HepG2 (cell line): ENCODE measurements around the gene UBE2R2. TPM values are rescaled to one million over a fixed set of nuclear protein-coding genes. Genes with fewer than 3 reads are reported as not detected.
"Not testable (repeated sequence)": the region's sequence is repeated elsewhere in the genome, so short reads cannot be mapped to it uniquely, and the experiment has no call there.

Source experiments
- ATAC-seq: fragments of 200-7000 bp; cut with Tn5 transposase; 3 replicates; pipeline ENCODE4 v1.9.1; 2020; ENCODE audit warnings: mild to moderate bottlenecking, moderate library complexity
- BruUV-seq: library from RNA; stranded (reverse); fragments of 400-500 nt; replicated peaks from 2 replicates; lab custom pipeline; 2021; lab: Mats Ljungman, UMichigan
- CTCF ChIA-PET: fragments of 300-600 bp; formaldehyde crosslinking; extraction: SDS; loops from one replicate; lab custom pipeline; 2021; ENCODE audit warnings: low total read pairs, inconsistent platforms, low intra/inter-chr PET ratio; lab: Yijun Ruan, JAX
- POLR2A ChIA-PET: fragments of 350-600 bp; sonication (Branson Sonifier 250); formaldehyde crosslinking; loops from one replicate; lab custom pipeline; 2020; ENCODE audit warnings: antibody characterized with exemption, inconsistent platforms; lab: Yijun Ruan, JAX
- DNase-seq: peaks from one replicate; pipeline ENCODE4 v3.0.0-alpha.2; 2015; ENCODE audit warnings: low spot score
- FAIRE-seq: peaks from 3 replicates; lab custom pipeline; 2011; peaks lifted over from hg19 to GRCh38; lab: Jason Lieb, UNC
- H2AFZ ChIP-seq: one replicate; pipeline ENCODE4 v1.6.1; 2011; ENCODE audit warnings: low read length, inconsistent platforms
- H3K27ac ChIP-seq: fragments of 300-600 bp; 3 replicates; pipeline ENCODE4 v1.8.0; 2011; ENCODE audit warnings: mixed run types, mild to moderate bottlenecking, mixed read lengths, low read length, inconsistent platforms; ENCODE audit not compliant: insufficient read depth; ENCODE audit errors: extremely low read length
- H3K27me3 ChIP-seq, 2 experiments: fragments of 200-600 bp in 1 of 2; 2 replicates in 1 of 2; 3 replicates in 1 of 2; pipeline versions ENCODE4 v1.6.0 to v1.8.0; 2011; ENCODE audit warnings: low read length in 2 of 2, mild to moderate bottlenecking in 2 of 2, moderate library complexity in 2 of 2, inconsistent platforms in 1 of 2; ENCODE audit not compliant: insufficient read depth in 2 of 2, control insufficient read depth in 1 of 2
- H3K36me3 ChIP-seq, 2 experiments: fragments of 200-600 bp in 1 of 2; replicated peaks in 1 of 2; 2 replicates in 1 of 2; 3 replicates in 1 of 2; pipeline versions ENCODE4 v1.5.1 to v1.8.0; 2011; ENCODE audit warnings: low read length in 2 of 2, inconsistent platforms in 1 of 2; ENCODE audit not compliant: insufficient read depth in 2 of 2, control insufficient read depth in 1 of 2
- H3K4me1 ChIP-seq: 2 replicates; pipeline ENCODE4 v1.5.1; 2012; ENCODE audit warnings: low read length, inconsistent platforms; ENCODE audit not compliant: insufficient read depth
- H3K4me2 ChIP-seq: 2 replicates; pipeline ENCODE4 v1.6.0; 2011; ENCODE audit warnings: low read depth, low read length, inconsistent platforms
- H3K4me3 ChIP-seq, 3 experiments: fragments of 200-600 bp in 1 of 3; sonication (generic), shearing (Covaris generic) in 1 of 3; replicated peaks in 1 of 3; 2 replicates each; pipeline ENCODE4 v1.5.1; 2011 to 2016; ENCODE audit warnings: low read length in 3 of 3, inconsistent platforms in 2 of 3, low read depth in 2 of 3, mild to moderate bottlenecking in 2 of 3, control low read depth in 1 of 3, mixed read lengths in 1 of 3; ENCODE audit not compliant: insufficient read depth in 1 of 3
- H3K79me2 ChIP-seq: one replicate; pipeline ENCODE4 v1.6.1; 2011; ENCODE audit warnings: low read length, inconsistent platforms; ENCODE audit not compliant: insufficient read depth
- H3K9ac ChIP-seq: 2 replicates; pipeline ENCODE4 v1.6.0; 2011; ENCODE audit warnings: mild to moderate bottlenecking, low read depth, low read length, inconsistent platforms; ENCODE audit not compliant: insufficient read depth
- H3K9me3 ChIP-seq: 2 replicates; pipeline ENCODE4 v1.5.1; 2012; ENCODE audit warnings: mild to moderate bottlenecking, low read length
- H4K20me1 ChIP-seq: 2 replicates; pipeline ENCODE4 v1.6.0; 2011; ENCODE audit warnings: inconsistent platforms, mild to moderate bottlenecking, low read length, moderate library complexity; ENCODE audit not compliant: insufficient read depth
- DNMT1 ChIP-seq: sonication (generic); formaldehyde crosslinking; IDR thresholded peaks from 2 replicates; pipeline ENCODE4 v1.5.1; 2020; ENCODE audit warnings: mild to moderate bottlenecking, missing genetic modification reagents
- SAP130 ChIP-seq: IDR thresholded peaks from 2 replicates; pipeline ENCODE4 v1.6.1; 2016; ENCODE audit warnings: low read depth
- SKIL ChIP-seq: sonication (generic); formaldehyde crosslinking; IDR thresholded peaks from 2 replicates; pipeline ENCODE4 v1.8.0; 2022; ENCODE audit warnings: missing genetic modification reagents, mild to moderate bottlenecking, moderate library complexity, borderline replicate concordance
- ZKSCAN5 ChIP-seq: sonication (generic); formaldehyde crosslinking; IDR thresholded peaks from 2 replicates; pipeline ENCODE4 v1.5.1; 2020; ENCODE audit warnings: mild to moderate bottlenecking, missing genetic modification reagents
- ZNF557 ChIP-seq: sonication (generic); formaldehyde crosslinking; IDR thresholded peaks from 2 replicates; pipeline ENCODE4 v1.4.0; 2020; ENCODE audit warnings: missing genetic modification reagents
- WGBS: methylation state at CpG from one replicate; pipeline ENCODE4 v1.1.6; 2017; ENCODE audit warnings: low lambda C conversion rate; 5-methylcytosine and 5-hydroxymethylcytosine counted together
- in situ Hi-C: cut with HindIII; loops from 2 replicates; pipeline ENCODE4 v1.10.0; 2017; ENCODE audit warnings: low pct_unique_long_range_greater_than_20kb; ENCODE audit not compliant: extremely low pct_ligation_motif_present
- intact Hi-C: fragments of 100-400 bp; cut with micrococcal nuclease; formaldehyde crosslinking; loops from one replicate; pipeline ENCODE4 v1.10.0; 2022; ENCODE audit not compliant: unreplicated experiment
- polyA plus RNA-seq, 8 experiments: library from polyadenylated mRNA; depleted of rRNA in 3 of 8; stranded (reverse) in 7 of 8; unstranded in 1 of 8; fragments of >200 nt; fragmentation: Illumina TruSeq in 4 of 8; extraction: Trizol in 4 of 8; gene quantifications; 2 replicates each; pipeline versions ENCODE4 v1.2.1 to v1.2.3, GENCODE V29; 2011 to 2016; ENCODE audit warnings: low read depth in 4 of 8, missing spikeins in 1 of 8, mixed read lengths in 1 of 8; ENCODE audit not compliant: insufficient read depth in 1 of 8
- total RNA-seq, 5 experiments: library from RNA; depleted of rRNA; stranded (reverse); fragments of >200 nt; fragmentation: Illumina TruSeq; extraction: Trizol; gene quantifications; 2 replicates each; pipeline ENCODE4 v1.2.3, GENCODE V29; 2016; ENCODE audit warnings: low read depth in 1 of 5
- TF ChIP-seq, protein P1 (sequence below): IDR thresholded peaks from 2 replicates; pipeline ENCODE4 v1.6.1; 2012; ENCODE audit warnings: low read depth, low read length, improper control_type of control experiment

Gene UBE2R2
- total and polyA plus RNA-seq, 2 of the 13 experiments (the other 11 are each of a cell fraction or from before 2014, with no cell fraction given) = 14.8 to 20.9 TPM

- no peak for TF ChIP-seq SKIL (CRISPR knock-in tag)
- no peak for TF ChIP-seq SAP130 (CRISPR knock-in tag)
- no peak for TF ChIP-seq DNMT1 (CRISPR knock-in tag)
- TF ChIP-seq ZKSCAN5 (CRISPR knock-in tag) = no peak
- TF ChIP-seq, protein P1, sequence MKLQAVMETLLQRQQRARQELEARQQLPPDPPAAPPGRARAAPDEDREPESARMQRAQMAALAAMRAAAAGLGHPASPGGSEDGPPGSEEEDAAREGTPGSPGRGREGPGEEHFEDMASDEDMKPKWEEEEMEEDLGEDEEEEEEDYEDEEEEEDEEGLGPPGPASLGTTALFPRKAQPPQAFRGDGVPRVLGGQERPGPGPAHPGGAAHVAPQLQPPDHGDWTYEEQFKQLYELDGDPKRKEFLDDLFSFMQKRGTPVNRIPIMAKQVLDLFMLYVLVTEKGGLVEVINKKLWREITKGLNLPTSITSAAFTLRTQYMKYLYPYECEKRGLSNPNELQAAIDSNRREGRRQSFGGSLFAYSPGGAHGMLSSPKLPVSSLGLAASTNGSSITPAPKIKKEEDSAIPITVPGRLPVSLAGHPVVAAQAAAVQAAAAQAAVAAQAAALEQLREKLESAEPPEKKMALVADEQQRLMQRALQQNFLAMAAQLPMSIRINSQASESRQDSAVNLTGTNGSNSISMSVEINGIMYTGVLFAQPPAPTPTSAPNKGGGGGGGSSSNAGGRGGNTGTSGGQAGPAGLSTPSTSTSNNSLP = no peak
- no peak for TF ChIP-seq ZNF557 (CRISPR knock-in tag)
- TF ChIP-seq, all 625 proteins: peak for 0
Measured at GRCh38 chr9:33800886-33801285, 16.1 kb upstream of the UBE2R2 start (continued).

GRCh38 chr9:33801943-33802500, 14.9 kb upstream of the UBE2R2 start:
- WGBS = 75% methylated on average over 2 of the region's 2 CpGs
- H3K27ac ChIP-seq, H3K4me2 ChIP-seq, H3K79me2 ChIP-seq, H2AFZ ChIP-seq, intact Hi-C loops, H3K4me3 ChIP-seq, POLR2A ChIA-PET, H4K20me1 ChIP-seq, H3K9ac ChIP-seq, DNase-seq, H3K36me3 ChIP-seq, in situ Hi-C loops, CTCF ChIA-PET, H3K9me3 ChIP-seq, FAIRE-seq, BruUV-seq, ATAC-seq: not testable (repeated sequence)
- Histone ChIP-seq H3K27me3 (peaks cover 2 to 25% of the 10 kb centered on the region in 2 experiments; a peak in 2 of 5 replicates), H3K4me1 (peaks cover 45% of the 10 kb centered on the region)

DNA sequence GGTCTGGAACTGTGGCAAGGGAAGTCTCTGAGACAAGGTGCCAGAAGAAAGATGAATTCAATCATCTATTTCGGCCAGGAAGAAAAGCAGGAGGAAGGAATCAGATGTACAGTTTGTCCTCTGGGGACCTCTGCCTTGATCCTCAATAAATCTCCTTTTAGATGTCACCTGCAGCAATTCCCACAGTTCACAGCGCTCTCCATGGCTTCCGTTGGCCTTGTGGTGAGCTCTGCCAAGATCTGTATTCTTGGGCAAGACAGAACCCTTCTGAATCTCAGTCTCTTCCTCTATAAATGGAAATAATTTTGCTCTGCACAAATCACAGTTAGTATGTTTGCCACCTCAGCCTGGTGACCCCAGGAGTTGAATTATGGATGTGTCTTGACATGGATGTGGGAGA, 12.8 kb upstream of the UBE2R2 start:
- H3K9ac ChIP-seq, H3K36me3 ChIP-seq, CTCF ChIA-PET, POLR2A ChIA-PET, H2AFZ ChIP-seq, intact Hi-C loops, H3K27me3 ChIP-seq, ATAC-seq, H3K9me3 ChIP-seq, H3K79me2 ChIP-seq, H3K27ac ChIP-seq, BruUV-seq, FAIRE-seq, H3K4me2 ChIP-seq, in situ Hi-C loops, H4K20me1 ChIP-seq, DNase-seq, H3K4me3 ChIP-seq: not testable (repeated sequence)
- peaks cover 67% of the 10 kb centered on the region for H3K4me1 ChIP-seq
- WGBS = 72% methylated on average over 3 of the region's 3 CpGs
